Measurements from ENCODE around the gene PACS1.

PACS1 gene

DNA sequence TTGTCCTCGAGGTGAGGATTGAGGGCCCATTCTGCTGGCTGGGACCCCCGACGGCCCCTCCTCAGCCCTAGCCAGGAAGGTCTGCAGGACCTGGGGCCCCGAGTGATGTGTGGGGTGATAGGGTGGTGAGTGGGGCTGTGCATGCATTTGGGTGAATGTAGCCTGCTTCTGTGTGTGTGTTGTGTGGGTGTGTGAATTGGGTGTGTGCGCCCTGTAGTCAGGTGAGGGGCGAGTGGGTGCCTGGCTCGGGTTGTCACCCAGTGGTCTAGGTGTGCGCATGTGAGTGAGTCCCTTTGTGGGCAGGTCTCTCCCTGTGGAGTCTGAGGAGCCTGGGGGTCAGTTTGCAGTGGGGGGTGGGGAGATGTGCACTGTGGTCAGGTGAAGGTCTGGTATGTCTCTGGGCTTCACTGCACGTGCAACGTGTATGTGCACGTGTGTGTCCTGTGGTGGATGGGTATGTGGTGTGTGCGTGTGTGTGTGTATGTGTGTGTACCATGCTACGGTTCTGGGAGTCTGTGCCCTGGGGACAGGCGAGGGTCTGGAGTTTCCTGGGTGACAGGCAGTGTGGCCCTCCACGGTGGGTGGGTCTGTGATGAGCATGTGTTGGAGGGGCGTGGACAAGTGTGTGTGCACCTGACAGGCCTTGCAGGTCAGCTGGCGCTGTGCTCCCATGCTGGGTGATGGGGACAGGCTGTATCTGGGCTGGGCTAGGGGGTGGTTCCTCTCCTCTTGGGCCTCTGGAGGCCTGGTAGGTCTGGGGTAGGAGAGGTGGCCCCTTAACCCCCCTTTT is 222.7 kb downstream of the PACS1 start:
- Histone ChIP-seq H3F3A (ENCODE audit: control insufficient read depth, insufficient read depth) (no peaks in the 10 kb centered on the region), H3K9me2 (replicated peaks; ENCODE audit: control insufficient read depth, low read length) (no peaks in the 10 kb centered on the region), H3K79me2 (ENCODE audit: control insufficient read depth, low read length) (peaks cover 11% of the 10 kb centered on the region), H3K36me3 (ENCODE audit: control insufficient read depth, low read length) (peaks cover 4% of the 10 kb centered on the region; the same call in 1 of the 2 replicates), H3K27me3 (ENCODE audit: control insufficient read depth, low read length) (peaks cover 16% of the 10 kb centered on the region), H3K4me3 (ENCODE audit: low read length) (no peak overlapping the region), H3K4me1 (ENCODE audit: control insufficient read depth, low read length) (peaks cover 16% of the 10 kb centered on the region), H3K27ac (ENCODE audit: low read depth, low read length) (no peak overlapping the region), H4K20me1 (ENCODE audit: control insufficient read depth, insufficient read depth, low read depth, low read length) (no peaks in the 10 kb centered on the region), H3K9me3 (ENCODE audit: control insufficient read depth, insufficient read depth, low read length) (no peaks in the 10 kb centered on the region), H3K4me2 (ENCODE audit: low read length) (no peak overlapping the region)
- TF ChIP-seq, protein P1, sequence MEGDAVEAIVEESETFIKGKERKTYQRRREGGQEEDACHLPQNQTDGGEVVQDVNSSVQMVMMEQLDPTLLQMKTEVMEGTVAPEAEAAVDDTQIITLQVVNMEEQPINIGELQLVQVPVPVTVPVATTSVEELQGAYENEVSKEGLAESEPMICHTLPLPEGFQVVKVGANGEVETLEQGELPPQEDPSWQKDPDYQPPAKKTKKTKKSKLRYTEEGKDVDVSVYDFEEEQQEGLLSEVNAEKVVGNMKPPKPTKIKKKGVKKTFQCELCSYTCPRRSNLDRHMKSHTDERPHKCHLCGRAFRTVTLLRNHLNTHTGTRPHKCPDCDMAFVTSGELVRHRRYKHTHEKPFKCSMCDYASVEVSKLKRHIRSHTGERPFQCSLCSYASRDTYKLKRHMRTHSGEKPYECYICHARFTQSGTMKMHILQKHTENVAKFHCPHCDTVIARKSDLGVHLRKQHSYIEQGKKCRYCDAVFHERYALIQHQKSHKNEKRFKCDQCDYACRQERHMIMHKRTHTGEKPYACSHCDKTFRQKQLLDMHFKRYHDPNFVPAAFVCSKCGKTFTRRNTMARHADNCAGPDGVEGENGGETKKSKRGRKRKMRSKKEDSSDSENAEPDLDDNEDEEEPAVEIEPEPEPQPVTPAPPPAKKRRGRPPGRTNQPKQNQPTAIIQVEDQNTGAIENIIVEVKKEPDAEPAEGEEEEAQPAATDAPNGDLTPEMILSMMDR (IDR thresholded peaks at IDR 0.05; ENCODE audit: low read depth, low read length, poor library complexity, severe bottlenecking): no peak
- TF ChIP-seq EZH2phosphoT487 (IDR thresholded peaks at IDR 0.05; ENCODE audit: borderline replicate concordance, low read length): no peak

DNA sequence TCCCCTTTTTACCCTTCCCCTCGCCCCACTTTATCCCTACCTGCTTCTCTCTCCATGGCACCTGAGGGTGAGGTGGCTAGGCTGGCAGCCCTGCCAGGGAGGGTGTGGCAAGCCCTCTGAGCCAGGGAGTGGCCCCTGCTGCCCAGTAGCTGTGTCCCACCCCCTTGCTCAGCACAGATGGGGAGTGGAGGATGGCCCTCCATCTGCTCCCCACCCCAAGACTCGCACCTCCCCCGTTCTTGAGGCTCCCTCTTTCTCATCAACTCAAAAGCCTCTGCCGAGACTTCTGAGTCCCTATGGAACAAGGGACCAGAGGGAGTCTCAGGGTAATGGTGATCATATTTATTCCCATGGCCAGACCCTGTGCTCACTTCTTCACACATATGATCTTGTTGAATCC is 223.3 kb downstream of the PACS1 start:
- peaks cover 4% of the 10 kb centered on the region; the same call in 1 of the 2 replicates for H3K36me3 ChIP-seq (ENCODE audit: control insufficient read depth, low read length)
- no peak overlapping the region for H3K4me2 ChIP-seq (ENCODE audit: low read length)
- peaks cover 16% of the 10 kb centered on the region for H3K27me3 ChIP-seq (ENCODE audit: control insufficient read depth, low read length)
- H3F3A ChIP-seq (ENCODE audit: control insufficient read depth, insufficient read depth): no peaks in the 10 kb centered on the region
- H3K9me2 ChIP-seq (replicated peaks; ENCODE audit: control insufficient read depth, low read length): no peaks in the 10 kb centered on the region
- no peak overlapping the region for H3K4me3 ChIP-seq (ENCODE audit: low read length)
- TF ChIP-seq, protein P1 (IDR thresholded peaks at IDR 0.05; ENCODE audit: low read depth, low read length, poor library complexity, severe bottlenecking): no peak
- no peak for TF ChIP-seq EZH2phosphoT487 (IDR thresholded peaks at IDR 0.05; ENCODE audit: borderline replicate concordance, low read length)
- no peaks in the 10 kb centered on the region for H3K9me3 ChIP-seq (ENCODE audit: control insufficient read depth, insufficient read depth, low read length)
- H3K27ac ChIP-seq (ENCODE audit: low read depth, low read length): no peak overlapping the region
- H3K79me2 ChIP-seq (ENCODE audit: control insufficient read depth, low read length): peaks cover 5% of the 10 kb centered on the region
- peaks cover 9% of the 10 kb centered on the region for H3K4me1 ChIP-seq (ENCODE audit: control insufficient read depth, low read length)
- H4K20me1 ChIP-seq (ENCODE audit: control insufficient read depth, insufficient read depth, low read depth, low read length): no peaks in the 10 kb centered on the region

DNA sequence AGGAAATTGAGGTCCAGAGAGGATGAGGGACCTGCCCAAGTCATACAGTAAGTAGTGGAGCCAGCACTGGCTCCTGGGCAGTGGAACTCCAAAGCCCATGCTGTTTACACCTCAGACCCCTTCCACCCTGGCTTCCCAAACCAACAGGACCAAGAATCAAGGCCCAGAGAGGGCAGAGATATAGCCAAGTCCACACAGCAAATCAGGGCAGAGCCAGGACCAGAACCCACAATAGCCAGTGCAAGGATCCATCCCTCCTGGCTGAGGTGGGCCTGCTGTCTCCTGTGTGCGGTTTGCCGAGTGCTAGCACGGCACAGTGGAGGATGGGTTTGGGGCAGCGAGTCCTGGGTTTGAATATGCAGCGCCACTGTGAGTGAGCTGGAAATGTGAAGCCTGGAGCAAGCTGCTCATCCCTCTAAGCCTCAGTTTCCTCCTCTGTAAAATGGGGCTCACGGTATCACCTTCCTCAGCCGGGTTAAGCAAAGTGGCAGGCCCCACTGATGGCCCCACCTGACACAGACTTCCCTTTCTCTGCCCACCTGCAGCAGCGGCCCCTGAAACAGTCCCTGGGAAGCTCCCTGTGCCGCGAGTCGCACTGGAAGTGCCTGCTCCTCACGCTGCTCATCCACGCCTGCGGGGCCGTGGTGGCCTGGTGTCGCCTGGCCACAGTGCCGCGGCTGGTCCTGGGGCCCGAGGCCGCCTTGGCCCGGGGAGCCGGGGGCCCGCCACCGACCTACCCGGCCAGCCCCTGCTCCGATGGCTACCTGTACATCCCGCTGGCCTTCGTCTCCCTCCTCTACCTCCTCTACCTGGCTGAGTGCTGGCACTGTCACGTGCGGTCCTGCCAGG is 223.9 kb downstream of the PACS1 start:
- Histone ChIP-seq H3K27ac (ENCODE audit: low read depth, low read length) (no peak overlapping the region), H3K36me3 (ENCODE audit: control insufficient read depth, low read length) (no peaks in the 10 kb centered on the region), H3K4me2 (ENCODE audit: low read length) (no peak overlapping the region), H3K4me3 (ENCODE audit: low read length) (no peak overlapping the region), H4K20me1 (ENCODE audit: control insufficient read depth, insufficient read depth, low read depth, low read length) (no peaks in the 10 kb centered on the region), H3K9me3 (ENCODE audit: control insufficient read depth, insufficient read depth, low read length) (no peaks in the 10 kb centered on the region), H3K9me2 (replicated peaks; ENCODE audit: control insufficient read depth, low read length) (no peaks in the 10 kb centered on the region), H3K4me1 (ENCODE audit: control insufficient read depth, low read length) (peaks cover 9% of the 10 kb centered on the region), H3K79me2 (ENCODE audit: control insufficient read depth, low read length) (no peaks in the 10 kb centered on the region), H3K27me3 (ENCODE audit: control insufficient read depth, low read length) (peaks cover 16% of the 10 kb centered on the region), H3F3A (ENCODE audit: control insufficient read depth, insufficient read depth) (no peaks in the 10 kb centered on the region)
- TF ChIP-seq, protein P1 (IDR thresholded peaks at IDR 0.05; ENCODE audit: low read depth, low read length, poor library complexity, severe bottlenecking): no peak
- TF ChIP-seq EZH2phosphoT487 (IDR thresholded peaks at IDR 0.05; ENCODE audit: borderline replicate concordance, low read length): no peak
